ENCODE measurements around the gene TAF1C.

GRCh38 chr16:84207879-84208278, 21.0 kb upstream of the TAF1C start:
- no peak for TF ChIP-seq CTCF (IDR thresholded peaks at IDR 0.05)
- TF ChIP-seq POLR2A (IDR thresholded peaks at IDR 0.05) = no peak

Measured in thyroid gland (tissue), 4 donors.